AG09309 (cell line): ENCODE measurements around the gene AQP9.

Source experiments
- DNase-seq: peaks from one replicate; pipeline ENCODE4 v3.0.0-alpha.2; 2010; ENCODE audit warnings: low read depth
- H3K4me3 ChIP-seq: 2 replicates; pipeline ENCODE4 v1.5.1; 2011; ENCODE audit warnings: mild to moderate bottlenecking, low read depth, low read length, moderate library complexity; ENCODE audit not compliant: control insufficient read depth
- CTCF ChIP-seq: IDR thresholded peaks from 2 replicates; pipeline ENCODE4 v1.5.1; 2011; ENCODE audit warnings: mild to moderate bottlenecking, low read depth, low read length, inconsistent platforms; ENCODE audit not compliant: insufficient read depth, control insufficient read depth; ENCODE audit errors: missing control alignments

The AQP9 gene

GRCh38 chr15:58145606-58146005, 7.4 kb downstream of the AQP9 start:
- H3K4me3 ChIP-seq = no peak overlapping the region
- no peak for DNase-seq
- TF ChIP-seq CTCF = no peak

DNA sequence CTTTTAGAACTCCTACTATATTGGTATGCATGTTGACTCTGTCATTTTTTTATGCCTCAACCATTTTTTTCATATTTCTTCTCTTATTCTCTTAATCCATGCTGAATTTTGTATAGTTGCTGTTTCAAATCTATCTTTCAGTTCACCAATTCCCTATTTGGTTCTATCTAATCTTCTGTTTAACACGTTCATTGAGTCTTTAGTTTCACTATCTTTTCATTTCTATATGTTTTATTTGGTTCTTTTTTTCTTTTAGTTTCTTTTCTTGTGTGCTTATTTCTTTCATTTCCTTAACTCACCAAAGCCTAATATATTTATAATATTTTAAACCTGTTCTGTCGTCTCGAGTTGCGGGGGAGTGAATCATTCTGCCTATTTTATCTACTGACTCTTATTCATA, 8.0 kb downstream of the AQP9 start:
- no peak overlapping the region for H3K4me3 ChIP-seq
- DNase-seq = no peak
- no peak for TF ChIP-seq CTCF

DNA sequence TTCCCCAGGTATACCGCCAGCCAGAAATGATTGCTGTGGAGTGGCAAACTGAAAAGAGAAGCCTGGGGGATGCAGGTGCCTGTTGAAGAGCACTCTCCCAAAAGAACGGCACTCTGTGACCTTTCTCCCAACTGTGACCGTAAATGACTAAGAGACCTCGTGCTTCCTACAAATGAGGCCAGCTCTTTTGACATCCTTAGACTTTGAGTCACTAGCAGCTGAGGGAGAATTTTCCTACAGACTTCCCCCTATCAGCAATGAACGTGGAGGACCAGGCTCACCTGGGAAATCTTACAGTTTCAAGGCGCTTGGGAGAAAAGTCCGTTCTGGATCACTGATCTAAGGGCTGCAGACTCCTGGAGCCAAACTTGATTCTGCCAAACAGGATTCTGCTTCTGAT, 8.6 kb downstream of the AQP9 start:
- DNase-seq = no peak
- no peak for TF ChIP-seq CTCF
- H3K4me3 ChIP-seq = no peak overlapping the region

- no peak for TF ChIP-seq CTCF
- DNase-seq = no peak
- H3K4me3 ChIP-seq = no peak overlapping the region
Measured at GRCh38 chr15:58147171-58147611, 9.0 kb downstream of the AQP9 start.

DNA sequence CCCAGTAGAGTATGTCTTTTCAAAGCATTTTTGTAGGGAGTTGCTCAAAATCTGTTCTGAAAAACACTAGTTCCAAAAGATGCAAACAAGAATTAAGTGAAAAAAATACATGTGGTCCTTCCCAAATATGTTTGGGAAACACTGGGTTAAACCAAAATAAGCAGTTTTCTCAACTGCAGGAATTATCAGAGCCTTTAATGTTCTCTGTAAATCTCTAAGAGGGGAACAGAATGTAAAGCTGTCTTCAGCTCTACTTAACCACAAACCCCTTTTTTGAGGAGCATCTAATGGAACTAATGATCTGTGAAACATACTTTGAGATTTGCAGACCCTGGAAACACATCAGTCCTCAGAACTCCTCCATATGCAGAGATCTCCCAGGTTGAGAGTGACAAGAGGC, 9.9 kb downstream of the AQP9 start:
- TF ChIP-seq CTCF = no peak
- no peak for DNase-seq
- no peak overlapping the region for H3K4me3 ChIP-seq

DNA sequence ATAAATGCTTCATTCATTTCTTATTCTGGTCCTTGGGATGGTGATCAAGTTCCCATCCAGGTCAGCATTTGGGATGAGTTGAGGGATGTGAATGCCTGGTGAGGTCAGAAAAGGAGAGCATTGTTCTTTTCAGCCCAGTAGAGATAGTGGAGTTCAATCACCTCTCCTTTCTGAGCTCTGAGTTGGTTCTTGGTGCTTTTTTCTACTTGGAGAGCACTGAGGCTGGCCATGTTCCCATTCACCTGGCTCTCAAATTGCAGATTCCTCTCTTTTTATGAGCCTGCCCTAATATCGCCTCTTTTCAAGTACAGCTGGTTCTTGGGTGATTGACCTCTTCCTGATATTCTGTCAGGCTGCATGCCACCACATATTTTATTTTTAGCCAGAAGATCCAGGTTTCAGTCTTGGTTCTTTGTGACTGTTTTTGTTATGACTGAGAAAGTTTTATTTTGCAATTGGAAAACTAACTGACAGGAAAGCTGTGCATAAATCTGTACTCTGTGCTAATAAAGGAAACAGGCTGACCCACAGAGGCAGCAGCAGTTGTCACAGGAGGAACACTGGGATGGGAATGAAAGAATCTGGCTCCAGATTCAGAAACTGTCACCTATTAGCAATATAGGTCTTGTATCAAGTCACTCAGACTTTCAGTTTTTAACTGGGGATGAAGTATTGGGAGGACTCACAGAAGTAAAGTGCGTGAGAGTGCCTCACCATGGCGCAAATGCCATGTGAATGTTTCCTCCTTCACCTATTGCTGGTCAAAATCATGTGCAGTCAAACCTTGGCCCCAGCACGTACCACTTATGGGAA, 10.7 kb downstream of the AQP9 start:
- no peak for DNase-seq
- TF ChIP-seq CTCF = no peak

More for the DNA sequence above, 10.7 kb downstream of the AQP9 start:
- H3K4me3 ChIP-seq = no peak overlapping the region
